B cell (primary cell): ENCODE results near the gene MAP2K5. TPM values are rescaled to one million over a fixed set of nuclear protein-coding genes. Genes with fewer than 3 reads are reported as not detected.

Experiments used
- ATAC-seq: fragments of 200-7000 bp; cut with Tn5 transposase; one replicate; pipeline ENCODE4 v1.10.0; 2021; ENCODE audit warnings: low read depth, mild to moderate bottlenecking, moderate number of reproducible peaks, moderate library complexity
- CTCF ChIA-PET: fragments of 350-600 bp; sonication (Branson Sonifier 250); formaldehyde crosslinking; loops from one replicate; lab custom pipeline; 2021; ENCODE audit warnings: antibody characterized with exemption, inconsistent platforms; lab: Charles Lee
- POLR2A ChIA-PET: fragments of 350-600 bp; sonication (Branson Sonifier 250); formaldehyde crosslinking; loops from one replicate; lab custom pipeline; 2021; ENCODE audit warnings: antibody characterized with exemption; lab: Charles Lee
- DNase-seq: peaks from one replicate; pipeline ENCODE4 v3.0.0; 2013
- H2AFZ ChIP-seq: 2 replicates; pipeline ENCODE4 v1.6.1; 2012; ENCODE audit warnings: mild to moderate bottlenecking, low read depth, low read length; ENCODE audit not compliant: insufficient read depth, poor library complexity, severe bottlenecking
- H3K27ac ChIP-seq, 2 donors: 1 replicate in 1 of 2; 2 replicates in 1 of 2; pipeline ENCODE4 v1.5.1; 2012 to 2013; ENCODE audit warnings: low read length in 2 of 2, mild to moderate bottlenecking in 2 of 2, moderate library complexity in 1 of 2
- H3K27me3 ChIP-seq, 4 experiments: fragments of 200-600 bp in 1 of 4; sonication (generic) in 1 of 4; replicated peaks in 1 of 4; 1 replicate in 2 of 4; 2 replicates in 2 of 4; pipeline versions ENCODE4 v1.6.1 to v1.7.0; 2013 to 2016; ENCODE audit warnings: low read length in 3 of 4, mild to moderate bottlenecking in 2 of 4, mixed read lengths in 1 of 4, moderate library complexity in 1 of 4; ENCODE audit not compliant: insufficient read depth in 4 of 4, control insufficient read depth in 3 of 4; ENCODE audit errors: control extremely low read depth in 1 of 4
- H3K36me3 ChIP-seq, 2 experiments: replicated peaks in 1 of 2; 1 replicate in 1 of 2; 2 replicates in 1 of 2; pipeline versions ENCODE4 v1.6.1 to v1.7.1; 2013; ENCODE audit warnings: low read length in 1 of 2; ENCODE audit not compliant: insufficient read depth in 2 of 2, control insufficient read depth in 1 of 2; ENCODE audit errors: control extremely low read depth in 1 of 2, extremely low read depth in 1 of 2
- H3K4me1 ChIP-seq, 2 donors: fragments of 200-600 bp in 1 of 2; sonication (generic) in 1 of 2; 1 replicate in 1 of 2; 2 replicates in 1 of 2; pipeline versions ENCODE4 v1.5.1 to v1.6.1; 2013 to 2017; ENCODE audit warnings: low read length in 2 of 2; ENCODE audit not compliant: control insufficient read depth in 2 of 2, insufficient read depth in 2 of 2
- H3K4me2 ChIP-seq: replicated peaks from 2 replicates; pipeline ENCODE3; 2012; ENCODE audit warnings: mild to moderate bottlenecking, low read depth, low read length; ENCODE audit not compliant: poor library complexity, severe bottlenecking
- H3K4me3 ChIP-seq, 5 experiments: fragments of 200-600 bp in 1 of 5; sonication (generic) in 1 of 5; 1 replicate in 3 of 5; 2 replicates in 2 of 5; pipeline versions ENCODE4 v1.5.1 to v1.7.0; 2011 to 2016; ENCODE audit warnings: low read length in 4 of 5, mild to moderate bottlenecking in 4 of 5, low read depth in 2 of 5, control low read depth in 1 of 5, moderate library complexity in 1 of 5; ENCODE audit not compliant: insufficient read depth in 1 of 5; ENCODE audit errors: control extremely low read depth in 1 of 5, extremely low read depth in 1 of 5
- H3K79me2 ChIP-seq: fragments of 200-600 bp; sonication (generic); one replicate; pipeline ENCODE4 v1.6.0; 2016; ENCODE audit warnings: low read length; ENCODE audit not compliant: control insufficient read depth, insufficient read depth
- H3K9ac ChIP-seq: fragments of 200-600 bp; sonication (generic); 2 replicates; pipeline ENCODE4 v1.6.1; 2017; ENCODE audit warnings: mild to moderate bottlenecking, low read length, moderate library complexity
- H3K9me3 ChIP-seq, 3 donors: one replicate each; pipeline versions ENCODE4 v1.6.1 to v1.7.1; 2013; ENCODE audit warnings: low read length in 2 of 3; ENCODE audit not compliant: control insufficient read depth in 2 of 3, insufficient read depth in 1 of 3; ENCODE audit errors: control extremely low read depth in 1 of 3
- H4K20me1 ChIP-seq: 2 replicates; pipeline ENCODE4 v1.6.0; 2012; ENCODE audit warnings: mild to moderate bottlenecking, low read length; ENCODE audit not compliant: insufficient read depth, control insufficient read depth, poor library complexity, severe bottlenecking
- H3K27ac Mint-ChIP-seq: one replicate; pipeline ENCODE4 v1.8.0; 2021; ENCODE audit warnings: mixed read lengths
- H3K27me3 Mint-ChIP-seq: one replicate; pipeline ENCODE4 v1.8.0; 2021; ENCODE audit warnings: mixed read lengths
- H3K4me1 Mint-ChIP-seq: one replicate; pipeline ENCODE4 v1.8.0; 2021; ENCODE audit warnings: mixed read lengths
- H3K4me3 Mint-ChIP-seq: one replicate; pipeline ENCODE4 v1.8.0; 2021; ENCODE audit warnings: mixed read lengths
- H3K9me3 Mint-ChIP-seq: one replicate; pipeline ENCODE4 v1.8.0; 2022; ENCODE audit warnings: mixed read lengths; ENCODE audit not compliant: insufficient read depth
- CTCF ChIP-seq: fragments of 200-600 bp; IDR thresholded peaks from one replicate; pipeline ENCODE4 v1.8.0; 2022; ENCODE audit warnings: antibody characterized with exemption, mild to moderate bottlenecking
- EZH2 ChIP-seq: IDR thresholded peaks from 2 replicates; pipeline ENCODE4 v1.6.1; 2012; ENCODE audit warnings: borderline replicate concordance, low read depth, mild to moderate bottlenecking, moderate library complexity, low read length; ENCODE audit not compliant: insufficient read depth, poor library complexity, severe bottlenecking
- WGBS: methylation state at CpG from one replicate; pipeline ENCODE4 v1.1.5; 2013; ENCODE audit warnings: missing lambda C conversion rate; ENCODE audit not compliant: insufficient coverage; 5-methylcytosine and 5-hydroxymethylcytosine counted together
- intact Hi-C: fragments of 100-400 bp; cut with micrococcal nuclease; formaldehyde crosslinking; loops from one replicate; pipeline ENCODE4 v1.10.0; 2022
- polyA plus RNA-seq: library from polyadenylated mRNA; depleted of rRNA; stranded (reverse); fragments of >200 nt; gene quantifications from 2 replicates; pipeline ENCODE4 v1.2.3, GENCODE V29; 2012
- total RNA-seq, 2 donors: library from RNA; stranded (reverse); fragments of 120-200 nt in 1 of 2; gene quantifications; 1 replicate in 1 of 2; 2 replicates in 1 of 2; pipeline versions ENCODE4 v1.2.3 to v1.2.4, GENCODE V29; 2013 to 2022

Gene MAP2K5
- total and polyA plus RNA-seq, 2 donors (not counting 1 experiment from before 2014, with no cell fraction given): 11.1 to 40.0 TPM

DNA sequence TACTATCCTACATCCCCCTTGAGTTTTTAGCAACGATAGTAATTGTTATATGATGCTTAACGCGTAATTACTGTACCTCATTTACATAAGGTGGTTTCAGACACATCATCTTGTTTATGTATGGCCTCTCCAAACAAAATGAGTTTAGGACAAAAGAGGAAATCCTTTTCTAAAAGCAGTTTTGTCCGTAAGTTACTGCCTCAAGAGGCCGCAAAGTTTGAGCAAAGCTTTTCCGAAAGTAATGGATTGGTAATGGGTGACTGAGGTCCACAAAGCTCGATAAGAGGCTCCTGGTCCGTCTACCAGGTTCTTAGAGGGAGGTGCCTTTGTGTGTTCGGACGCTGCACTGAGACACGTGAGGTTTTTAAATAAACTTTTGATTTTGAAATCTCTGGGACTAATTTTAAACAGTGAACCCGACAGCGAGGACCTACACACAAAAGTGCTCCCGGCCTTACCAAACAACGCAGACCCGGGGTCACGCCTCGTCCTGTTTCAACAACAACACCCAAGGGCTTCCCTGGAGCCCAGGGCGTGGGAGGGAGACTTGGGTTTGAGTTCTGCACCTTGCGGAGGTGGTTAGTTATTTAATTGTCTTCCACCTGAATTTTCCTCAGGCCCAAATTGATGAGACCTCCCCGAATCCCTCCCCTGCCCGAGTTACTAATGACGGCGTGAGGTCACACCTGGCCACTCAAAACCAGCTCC is 22.0 kb upstream of the MAP2K5 start:
- intact Hi-C loops: loop anchor here (1.0 to 10.0 kb wide), 7 partner anchors 22 to 534 kb away; partner anchors contain the start of genes AAGAB, IQCH, MAP2K5 and PIAS1
- no peak for DNase-seq
- Mint-ChIP-seq H3K9me3 (no peaks in the 10 kb centered on the region), H3K4me1 (peaks cover 23% of the 10 kb centered on the region), H3K27me3 (no peaks in the 10 kb centered on the region), H3K4me3 (peak overlapping the region; percentile 95), H3K27ac (peak overlapping the region; percentile 95)
- Histone ChIP-seq H3K27me3 (no peaks in the 10 kb centered on the region), H3K79me2 (peaks cover 11% of the 10 kb centered on the region), H3K4me2 (peak overlapping the region; percentile 90), H3K36me3 (no peaks in the 10 kb centered on the region), H4K20me1 (no peaks in the 10 kb centered on the region), H3K4me1 (peaks cover 11 to 18% of the 10 kb centered on the region in 2 donors), H2AFZ (peak overlapping the region; percentile 90), H3K27ac (peak overlapping the region; percentile 80 to 97), H3K9me3 (no peaks in the 10 kb centered on the region), H3K4me3 (peak overlapping the region; percentile 59 to 86 (median 83)), H3K9ac (peak overlapping the region; percentile 80)
- 6% methylated on average over 11 of the region's 24 CpGs for WGBS
- ChIA-PET CTCF (interaction anchor here (1.0 to 2.0 kb wide), 2 partner anchors 317 to 320 kb away, joined by 3 to 6 read pairs; no protein-coding TSS in a partner anchor), POLR2A (interaction anchor here (0.6 to 2.4 kb wide), 3 partner anchors 19 to 654 kb away, joined by 3 to 21 read pairs (median 3); partner anchors contain the start of gene MAP2K5)
- no peak for ATAC-seq
- TF ChIP-seq EZH2: no peak
- no peak for TF ChIP-seq CTCF
